Forelimb muscle (tissue), 1 donor: ENCODE measurements around the gene KCNV2. TPM values are rescaled to one million over a fixed set of nuclear protein-coding genes. Genes with fewer than 3 reads are reported as not detected.

ENCODE experiments used
- DNase-seq: peaks from one replicate; pipeline ENCODE4 v3.0.0-alpha.2; 2013; ENCODE audit warnings: low read depth
- polyA plus RNA-seq: library from polyadenylated mRNA; unstranded; fragments of 120-200 nt; gene quantifications from one replicate; pipeline ENCODE4 v1.2.1, GENCODE V29; 2013; ENCODE audit not compliant: insufficient read length

KCNV2 gene
- polyA plus RNA-seq, 1 donor = 0.27 TPM

DNA sequence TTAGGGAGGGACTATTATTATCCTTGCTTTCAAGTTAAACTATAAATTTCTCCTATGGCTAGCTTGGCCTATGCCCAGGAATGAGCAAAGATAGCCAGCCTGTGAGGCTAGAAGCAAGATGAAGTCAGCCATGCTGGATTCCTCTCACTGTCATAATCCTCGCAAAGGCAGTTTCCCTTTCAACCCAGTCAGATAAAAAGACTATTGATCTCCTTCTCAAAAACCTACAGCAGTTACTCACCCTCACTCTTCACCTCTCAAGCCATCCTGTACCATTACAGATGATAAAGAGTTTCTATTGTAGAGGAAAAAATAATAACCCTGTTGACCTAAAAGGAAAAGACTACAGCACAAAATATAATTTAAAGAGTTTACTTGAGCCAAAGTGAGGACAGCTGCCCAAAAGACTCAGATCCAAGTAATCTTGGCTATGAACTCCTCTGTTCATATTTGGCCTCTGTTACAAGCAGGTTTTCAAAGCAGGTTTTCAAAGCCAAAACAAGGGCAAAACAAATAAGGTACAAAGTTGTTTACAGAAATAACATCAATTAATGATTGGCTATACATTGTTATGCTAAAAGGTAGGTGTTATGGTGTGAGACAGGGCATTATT is 41.7 kb downstream of the KCNV2 start:
- no peak for DNase-seq

DNA sequence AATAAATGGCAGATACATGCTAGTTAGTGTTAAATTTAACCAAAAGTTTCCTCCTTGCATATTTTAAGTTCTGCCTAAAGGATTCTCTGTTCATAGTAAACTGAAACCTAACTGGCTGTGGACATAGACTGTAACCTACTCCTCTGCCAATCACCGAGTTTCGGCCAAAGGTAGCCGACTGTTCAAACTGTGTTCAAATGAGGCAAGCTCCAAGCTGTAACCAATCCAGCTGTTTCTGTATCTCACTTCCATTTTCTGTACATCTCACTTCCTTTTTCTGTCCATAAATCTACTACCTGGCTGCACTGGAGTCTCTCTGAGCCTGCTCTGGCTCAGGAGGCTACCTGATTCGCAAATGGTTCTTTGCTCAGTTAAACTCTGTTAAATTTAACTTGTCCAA is 44.1 kb downstream of the KCNV2 start:
- no peak for DNase-seq

DNA sequence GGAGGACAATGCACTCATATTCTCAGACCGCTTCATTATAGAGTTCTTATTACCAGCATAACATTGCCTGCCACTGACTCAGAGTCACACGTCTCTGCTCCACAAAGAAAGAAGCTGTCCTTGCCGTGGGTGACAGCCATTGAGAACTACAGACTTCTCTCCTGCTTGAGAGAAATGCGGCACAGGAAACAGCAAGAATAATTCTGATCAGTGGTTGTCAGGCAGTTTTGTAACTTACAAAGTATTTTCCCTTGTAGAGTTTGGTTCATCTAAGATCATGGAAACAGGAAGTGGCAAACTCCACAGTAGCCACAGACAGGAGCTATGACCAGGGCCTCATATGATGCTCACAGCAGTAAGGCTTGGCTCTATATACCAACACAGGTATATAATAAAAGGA is 47.0 kb downstream of the KCNV2 start:
- DNase-seq = no peak

DNA sequence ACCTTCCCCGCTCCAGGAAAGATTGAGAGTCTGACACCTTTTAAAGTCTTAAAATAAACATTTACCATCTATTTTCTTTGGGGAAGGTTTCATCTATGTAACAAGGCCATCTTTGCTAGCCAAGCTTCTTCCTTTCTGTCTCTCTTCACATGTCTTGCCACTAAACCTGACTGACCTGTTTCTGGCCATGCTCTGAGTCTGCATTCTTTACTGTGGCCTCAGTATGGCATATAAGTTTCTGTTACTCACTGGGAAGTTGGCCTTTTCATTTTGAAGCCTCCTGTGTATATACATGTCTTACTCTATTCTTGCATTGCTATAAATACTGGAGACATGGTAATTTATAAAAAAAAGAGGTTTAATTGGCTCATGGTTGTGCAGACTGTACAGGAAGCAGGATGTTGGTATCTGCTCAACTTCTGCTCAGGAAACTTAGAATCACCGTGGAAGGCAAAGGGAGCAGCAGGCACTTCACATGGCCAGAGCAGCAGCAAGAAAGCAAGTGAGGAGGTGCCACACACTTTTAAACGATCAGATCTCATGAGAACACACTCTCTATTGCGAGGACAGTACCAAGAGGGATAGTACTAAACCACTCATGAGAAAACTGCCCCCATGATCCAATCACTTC is 48.1 kb downstream of the KCNV2 start:
- DNase-seq = no peak

DNA sequence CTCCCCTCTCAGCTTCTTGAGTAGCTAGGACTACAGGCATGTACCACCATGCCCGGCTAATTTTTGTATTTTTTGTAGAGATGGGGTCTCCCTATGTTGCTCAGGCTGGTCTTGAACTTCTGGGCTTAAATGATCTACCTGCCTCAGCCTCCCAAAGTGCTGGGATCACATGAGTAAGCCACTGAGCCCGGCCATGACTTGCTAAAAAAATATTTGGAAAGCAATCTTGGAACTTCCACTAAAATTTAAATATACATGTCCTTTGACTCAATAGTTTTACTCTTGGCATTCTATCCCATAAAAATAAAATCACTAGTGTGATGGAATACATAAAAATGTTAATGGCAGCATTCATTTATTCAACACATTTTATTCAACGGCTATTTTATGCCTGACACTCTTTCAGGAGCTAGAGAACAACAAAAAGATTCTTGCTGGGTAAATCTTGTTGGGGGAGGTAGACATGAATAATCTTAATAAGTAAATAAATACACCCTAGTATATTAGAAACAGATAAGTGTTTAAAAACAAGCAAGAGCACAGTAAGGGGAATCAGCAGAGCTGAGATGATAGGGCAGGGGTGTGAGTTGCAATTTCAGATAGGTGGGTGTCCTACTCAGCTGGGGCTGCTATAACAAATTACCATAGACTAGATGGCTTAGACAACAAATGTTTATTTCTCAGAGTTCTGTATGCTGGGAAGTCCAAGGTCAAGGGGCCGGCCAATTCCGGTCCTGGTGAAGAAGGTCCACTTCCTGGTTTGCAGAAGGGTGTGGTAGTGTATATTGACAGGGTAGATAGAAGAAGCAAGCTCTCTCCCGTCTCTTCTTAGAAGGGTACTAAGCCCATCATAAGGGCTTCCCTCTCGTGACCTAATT is 50.7 kb downstream of the KCNV2 start:
- DNase-seq = no peak

DNA sequence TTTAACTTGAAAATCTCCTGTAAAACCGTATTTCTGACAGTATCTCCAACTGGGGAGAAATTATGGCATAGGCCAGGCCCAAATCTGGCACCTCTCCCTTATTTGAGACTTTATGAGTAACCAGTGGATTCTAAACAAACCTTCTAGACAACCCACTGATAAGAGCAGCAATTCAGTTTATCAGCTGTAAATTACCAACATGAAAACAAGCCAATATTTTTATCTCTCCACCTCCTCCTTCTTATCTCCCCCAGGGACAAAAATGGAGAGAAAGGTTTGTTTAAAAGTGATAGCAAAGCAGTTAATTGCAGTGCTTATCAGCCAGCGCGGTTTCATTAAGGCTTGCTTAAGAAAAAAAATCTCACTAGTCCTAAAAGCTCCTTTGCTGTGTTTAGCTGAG is 53.8 kb downstream of the KCNV2 start:
- DNase-seq = no peak

DNA sequence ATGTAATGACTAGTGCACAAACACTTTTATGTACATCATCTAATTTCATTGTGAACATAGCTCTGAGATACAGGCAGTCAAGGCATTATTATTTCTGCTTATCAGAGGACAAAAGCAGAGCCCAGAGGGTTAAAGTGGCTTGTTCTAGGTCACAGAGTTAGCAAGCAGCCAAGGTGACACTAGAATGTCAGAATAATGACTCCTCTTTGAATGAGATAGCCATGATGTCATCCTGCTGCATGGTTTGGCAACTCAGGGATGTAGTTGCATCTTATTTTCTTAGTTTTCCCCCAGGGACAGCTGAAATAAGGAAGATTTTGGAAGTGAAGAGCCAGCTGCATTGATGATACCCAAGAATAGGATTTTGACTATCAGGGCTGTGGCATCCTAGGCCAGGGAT is 54.4 kb downstream of the KCNV2 start:
- DNase-seq = no peak

DNA sequence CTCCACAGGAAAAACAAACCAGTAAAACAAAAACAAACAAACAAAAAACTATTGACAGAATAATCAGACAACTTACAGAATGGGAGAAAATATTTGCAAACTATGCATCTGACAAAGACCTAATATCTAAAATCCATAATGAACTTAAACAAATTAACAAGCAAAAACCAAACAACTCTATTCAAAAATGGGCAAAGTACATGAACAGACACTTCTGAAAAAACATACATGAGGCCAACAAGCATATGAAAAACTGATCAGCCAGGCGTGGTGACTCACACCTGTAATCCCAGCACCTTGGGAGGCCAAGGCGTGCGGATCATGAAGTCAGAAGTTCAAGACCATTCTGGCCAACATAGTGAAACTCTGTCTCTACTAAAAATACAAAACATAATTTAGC is 60.1 kb downstream of the KCNV2 start:
- no peak for DNase-seq

DNA sequence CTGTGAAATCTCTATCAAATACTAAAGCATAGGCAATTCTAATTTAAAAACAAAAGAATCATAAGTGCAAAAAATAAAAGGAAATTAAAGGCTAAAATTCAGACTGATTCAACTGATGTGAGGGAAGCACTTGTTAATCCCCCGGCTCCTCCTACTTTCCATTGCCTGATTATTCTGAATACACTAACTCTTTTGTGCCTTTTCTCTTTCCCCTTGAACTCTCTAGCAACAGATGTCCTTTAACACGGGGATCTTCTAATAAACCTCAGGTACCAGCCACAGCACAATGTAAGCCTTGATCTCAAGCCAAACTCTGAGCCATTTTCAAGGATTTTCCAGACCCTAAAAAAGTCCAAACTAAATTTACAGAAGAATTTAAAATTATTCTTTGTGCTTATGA is 61.5 kb downstream of the KCNV2 start:
- no peak for DNase-seq

Other genes starting within 250 kb of the KCNV2 start
- 21.9 TPM for gene VLDLR, start 95.7 kb upstream of the KCNV2 start, polyA plus RNA-seq
- gene PUM3, start 126.6 kb downstream of the KCNV2 start, polyA plus RNA-seq = 21.0 TPM